CD14-positive monocyte (primary cell): Measurements from ENCODE around the gene NTNG1. TPM values are rescaled to one million over a fixed set of nuclear protein-coding genes. Genes with fewer than 3 reads are reported as not detected.

ENCODE experiments used
- DNase-seq, 3 donors: peaks; one replicate each; pipeline ENCODE4 v3.0.0-alpha.2; 2011 to 2022
- H2AFZ ChIP-seq: 2 replicates; pipeline ENCODE4 v1.6.0; 2012; ENCODE audit warnings: mild to moderate bottlenecking, low read depth, low read length, inconsistent platforms; ENCODE audit not compliant: insufficient read depth, poor library complexity, severe bottlenecking
- H3K27ac ChIP-seq, 2 donors: 1 replicate in 1 of 2; 2 replicates in 1 of 2; pipeline ENCODE4 v1.5.1; 2012 to 2013; ENCODE audit warnings: low read length in 2 of 2, control low read depth in 1 of 2, inconsistent platforms in 1 of 2, low read depth in 1 of 2, mild to moderate bottlenecking in 1 of 2
- H3K27me3 ChIP-seq, 2 donors: one replicate each; pipeline versions ENCODE4 v1.6.0 to v1.6.1; 2011 to 2013; ENCODE audit warnings: low read length in 2 of 2; ENCODE audit not compliant: control insufficient read depth in 2 of 2, insufficient read depth in 2 of 2
- H3K36me3 ChIP-seq, 2 donors: replicated peaks in 1 of 2; 1 replicate in 1 of 2; 2 replicates in 1 of 2; pipeline versions ENCODE4 v1.5.1 to v1.6.1; 2012 to 2013; ENCODE audit warnings: low read length in 2 of 2, control low read depth in 1 of 2, inconsistent platforms in 1 of 2, mild to moderate bottlenecking in 1 of 2; ENCODE audit not compliant: insufficient read depth in 2 of 2, control insufficient read depth in 1 of 2
- H3K4me1 ChIP-seq, 2 donors: 1 replicate in 1 of 2; 2 replicates in 1 of 2; pipeline versions ENCODE4 v1.5.1 to v1.6.1; 2012 to 2013; ENCODE audit warnings: low read length in 2 of 2, control low read depth in 1 of 2, inconsistent platforms in 1 of 2, mild to moderate bottlenecking in 1 of 2, moderate library complexity in 1 of 2; ENCODE audit not compliant: insufficient read depth in 2 of 2, control insufficient read depth in 1 of 2
- H3K4me2 ChIP-seq: replicated peaks from 2 replicates; pipeline ENCODE3; 2012; ENCODE audit warnings: low read length, moderate library complexity, mild to moderate bottlenecking; ENCODE audit not compliant: poor library complexity, severe bottlenecking; ENCODE audit errors: extremely low read depth
- H3K4me3 ChIP-seq, 3 experiments: fragments of 200-600 bp in 1 of 3; sonication (generic) in 1 of 3; replicated peaks in 1 of 3; 1 replicate in 2 of 3; 2 replicates in 1 of 3; pipeline ENCODE4 v1.5.1; 2011 to 2013; ENCODE audit warnings: low read length in 3 of 3, mild to moderate bottlenecking in 3 of 3, control low read depth in 2 of 3, low read depth in 2 of 3, inconsistent platforms in 1 of 3, moderate library complexity in 1 of 3
- H3K79me2 ChIP-seq: 2 replicates; pipeline ENCODE4 v1.6.0; 2012; ENCODE audit warnings: mild to moderate bottlenecking, control low read depth, inconsistent platforms, low read length, moderate library complexity; ENCODE audit not compliant: insufficient read depth
- H3K9ac ChIP-seq: 2 replicates; pipeline ENCODE4 v1.6.0; 2017; ENCODE audit warnings: low read length, mild to moderate bottlenecking; ENCODE audit not compliant: insufficient read depth, poor library complexity, severe bottlenecking
- H3K9me3 ChIP-seq, 2 donors: replicated peaks in 1 of 2; 1 replicate in 1 of 2; 2 replicates in 1 of 2; pipeline versions ENCODE4 v1.5.1 to v1.6.1; 2012 to 2013; ENCODE audit warnings: low read length in 2 of 2, control low read depth in 1 of 2; ENCODE audit not compliant: control insufficient read depth in 1 of 2, insufficient read depth in 1 of 2
- H4K20me1 ChIP-seq: 2 replicates; pipeline ENCODE4 v1.6.0; 2012; ENCODE audit warnings: mild to moderate bottlenecking, low read length, control low read depth, moderate library complexity; ENCODE audit not compliant: insufficient read depth
- H3K27ac Mint-ChIP-seq, 7 donors: one replicate each; pipeline ENCODE4 v1.8.0; 2020; ENCODE audit warnings: mild to moderate bottlenecking in 7 of 7, mixed read lengths in 7 of 7, moderate library complexity in 6 of 7, inconsistent platforms in 2 of 7
- H3K27me3 Mint-ChIP-seq, 3 donors: one replicate each; pipeline ENCODE4 v1.8.0; 2021 to 2022; ENCODE audit warnings: low read depth in 3 of 3, mild to moderate bottlenecking in 3 of 3, mixed read lengths in 3 of 3, moderate library complexity in 3 of 3, inconsistent platforms in 1 of 3
- H3K36me3 Mint-ChIP-seq, 2 donors: one replicate each; pipeline ENCODE4 v1.8.0; 2020; ENCODE audit warnings: mixed read lengths in 2 of 2, inconsistent platforms in 1 of 2, mild to moderate bottlenecking in 1 of 2
- H3K4me1 Mint-ChIP-seq: one replicate; pipeline ENCODE4 v1.8.0; 2020; ENCODE audit warnings: mild to moderate bottlenecking, mixed read lengths
- H3K4me3 Mint-ChIP-seq, 2 donors: one replicate each; pipeline ENCODE4 v1.8.0; 2020; ENCODE audit warnings: mild to moderate bottlenecking in 2 of 2, mixed read lengths in 2 of 2, moderate library complexity in 1 of 2
- H3K9me3 Mint-ChIP-seq, 7 donors: one replicate each; pipeline ENCODE4 v1.8.0; 2020 to 2022; ENCODE audit warnings: mixed read lengths in 7 of 7, mild to moderate bottlenecking in 6 of 7, moderate library complexity in 6 of 7, inconsistent platforms in 2 of 7
- WGBS: methylation state at CpG from one replicate; pipeline ENCODE4 v1.1.5; 2013; ENCODE audit warnings: missing lambda C conversion rate; ENCODE audit not compliant: insufficient coverage; 5-methylcytosine and 5-hydroxymethylcytosine counted together
- intact Hi-C, 2 donors: fragments of 100-400 bp; cut with micrococcal nuclease; formaldehyde crosslinking; loops; one replicate each; pipeline versions ENCODE4 v1.15.0 to v1.15.1; 2023
- polyA plus RNA-seq, 3 donors: library from polyadenylated mRNA; depleted of rRNA in 1 of 3; unstranded in 2 of 3; stranded (reverse) in 1 of 3; fragments of 300-500 nt in 2 of 3; fragments of >200 nt in 1 of 3; fragmentation: Illumina TruSeq in 2 of 3; gene quantifications; 1 replicate in 2 of 3; 2 replicates in 1 of 3; pipeline ENCODE4 v1.2.3, GENCODE V29; 2012 to 2021
- TF ChIP-seq, protein P1 (sequence below): fragments of 200-600 bp; IDR thresholded peaks from one replicate; pipeline ENCODE4 v1.8.0; 2022; ENCODE audit warnings: antibody characterized with exemption, mild to moderate bottlenecking

NTNG1 gene
- polyA plus RNA-seq, 3 donors = not detected

DNA sequence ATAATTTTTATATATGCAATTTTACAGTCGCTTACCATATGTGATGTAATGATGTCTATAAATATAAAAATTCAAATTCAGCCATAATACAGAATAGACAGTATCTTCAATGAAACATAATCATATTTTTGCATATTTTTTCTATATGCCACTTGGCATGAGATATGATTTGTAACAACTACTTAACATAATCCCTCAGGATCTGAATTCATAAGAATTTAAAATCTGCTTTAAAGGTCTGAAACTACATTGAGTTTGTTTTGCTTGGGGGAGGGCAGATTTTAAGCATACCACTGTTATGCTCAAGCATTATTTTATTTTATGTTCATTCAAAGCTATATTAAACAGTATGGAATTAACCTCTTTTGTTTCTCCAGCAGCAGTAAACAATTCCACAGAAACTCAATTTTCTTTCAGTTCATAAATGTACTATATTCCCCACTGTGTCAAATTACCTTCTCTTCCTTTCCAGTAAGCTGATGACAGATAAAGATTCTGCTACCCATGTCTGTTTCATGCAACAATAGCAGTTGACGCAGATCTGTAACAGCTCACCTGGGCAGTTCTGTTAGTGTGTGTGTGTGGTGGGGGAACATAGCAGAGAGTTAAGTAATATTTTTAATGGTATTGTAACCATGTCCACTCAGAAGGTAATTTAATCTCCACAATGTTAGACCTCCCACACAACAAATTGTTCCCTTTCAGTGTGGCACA lies 224.8 kb downstream of the NTNG1 start:
- H3K4me3 Mint-ChIP-seq = no peak overlapping the region
- WGBS = no CpG with 5 or more reads among the region's 2 CpGs
- DNase-seq = no peak
- Histone ChIP-seq H4K20me1 (no peaks in the 10 kb centered on the region), H3K27me3 (no peaks in the 10 kb centered on the region), H3K79me2 (no peaks in the 10 kb centered on the region), H3K9ac (no peak overlapping the region), H3K9me3 (no peaks in the 10 kb centered on the region), H3K4me1 (no peaks in the 10 kb centered on the region), H3K4me3 (no peak overlapping the region), H3K36me3 (no peaks in the 10 kb centered on the region), H2AFZ (no peak overlapping the region), H3K27ac (no peak overlapping the region), H3K4me2 (no peak overlapping the region)
- TF ChIP-seq, protein P1, sequence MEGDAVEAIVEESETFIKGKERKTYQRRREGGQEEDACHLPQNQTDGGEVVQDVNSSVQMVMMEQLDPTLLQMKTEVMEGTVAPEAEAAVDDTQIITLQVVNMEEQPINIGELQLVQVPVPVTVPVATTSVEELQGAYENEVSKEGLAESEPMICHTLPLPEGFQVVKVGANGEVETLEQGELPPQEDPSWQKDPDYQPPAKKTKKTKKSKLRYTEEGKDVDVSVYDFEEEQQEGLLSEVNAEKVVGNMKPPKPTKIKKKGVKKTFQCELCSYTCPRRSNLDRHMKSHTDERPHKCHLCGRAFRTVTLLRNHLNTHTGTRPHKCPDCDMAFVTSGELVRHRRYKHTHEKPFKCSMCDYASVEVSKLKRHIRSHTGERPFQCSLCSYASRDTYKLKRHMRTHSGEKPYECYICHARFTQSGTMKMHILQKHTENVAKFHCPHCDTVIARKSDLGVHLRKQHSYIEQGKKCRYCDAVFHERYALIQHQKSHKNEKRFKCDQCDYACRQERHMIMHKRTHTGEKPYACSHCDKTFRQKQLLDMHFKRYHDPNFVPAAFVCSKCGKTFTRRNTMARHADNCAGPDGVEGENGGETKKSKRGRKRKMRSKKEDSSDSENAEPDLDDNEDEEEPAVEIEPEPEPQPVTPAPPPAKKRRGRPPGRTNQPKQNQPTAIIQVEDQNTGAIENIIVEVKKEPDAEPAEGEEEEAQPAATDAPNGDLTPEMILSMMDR = no peak
- H3K27ac Mint-ChIP-seq = no peak overlapping the region
- peaks cover 0 to 3% (median 0%) of the 10 kb centered on the region in 7 donors for H3K9me3 Mint-ChIP-seq
- peaks cover 0 to 2% (median 0%) of the 10 kb centered on the region in 3 donors for H3K27me3 Mint-ChIP-seq
- no peaks in the 10 kb centered on the region for H3K36me3 Mint-ChIP-seq
- H3K4me1 Mint-ChIP-seq = no peaks in the 10 kb centered on the region
- intact Hi-C loops = no loop called here

DNA sequence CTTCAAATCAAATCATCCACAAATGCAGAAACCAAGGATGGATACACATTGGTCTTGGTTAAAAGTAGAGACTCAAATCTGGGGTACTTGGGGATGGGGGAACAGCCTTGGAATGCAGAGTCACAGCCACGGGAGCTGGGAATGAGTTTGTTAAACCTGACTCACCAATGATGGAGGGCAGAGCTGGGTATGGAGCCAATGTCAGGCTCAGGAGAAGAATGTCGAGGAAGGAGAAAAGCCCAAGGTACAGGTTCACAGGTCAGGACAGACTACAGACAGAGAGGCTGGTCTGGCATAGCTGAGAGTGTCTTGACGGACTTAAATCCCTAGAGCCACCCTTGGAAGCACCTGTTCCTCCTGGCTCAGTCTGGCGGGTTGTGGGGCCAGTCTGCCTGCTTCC lies 237.6 kb downstream of the NTNG1 start:
- TF ChIP-seq, protein P1 = no peak
- no peak overlapping the region for H3K27ac Mint-ChIP-seq
- no peaks in the 10 kb centered on the region for H3K36me3 Mint-ChIP-seq

More for the DNA sequence above, 237.6 kb downstream of the NTNG1 start:
- Histone ChIP-seq H3K27ac (no peak overlapping the region), H3K27me3 (no peaks in the 10 kb centered on the region), H3K9me3 (no peaks in the 10 kb centered on the region), H4K20me1 (no peaks in the 10 kb centered on the region), H3K79me2 (no peaks in the 10 kb centered on the region), H3K4me1 (no peaks in the 10 kb centered on the region), H3K4me3 (no peak overlapping the region), H3K4me2 (no peak overlapping the region), H2AFZ (no peak overlapping the region), H3K36me3 (no peaks in the 10 kb centered on the region), H3K9ac (no peak overlapping the region)
- intact Hi-C loops = no loop called here
- H3K4me1 Mint-ChIP-seq = no peaks in the 10 kb centered on the region
- H3K9me3 Mint-ChIP-seq = peaks cover 0 to 2% (median 0%) of the 10 kb centered on the region in 7 donors
- H3K4me3 Mint-ChIP-seq = no peak overlapping the region
- H3K27me3 Mint-ChIP-seq = peaks cover 0 to 3% (median under 1%) of the 10 kb centered on the region in 3 donors
- 83% methylated on average over 4 of the region's 4 CpGs for WGBS
- no peak for DNase-seq
